Effector CD8-positive, alpha-beta T cell (primary cell): ENCODE measurements around the gene RHOA.

ENCODE experiments used
- DNase-seq: peaks from one replicate; lab custom pipeline; 2025; lab: John Stamatoyannopoulos, UW

The RHOA gene

DNA sequence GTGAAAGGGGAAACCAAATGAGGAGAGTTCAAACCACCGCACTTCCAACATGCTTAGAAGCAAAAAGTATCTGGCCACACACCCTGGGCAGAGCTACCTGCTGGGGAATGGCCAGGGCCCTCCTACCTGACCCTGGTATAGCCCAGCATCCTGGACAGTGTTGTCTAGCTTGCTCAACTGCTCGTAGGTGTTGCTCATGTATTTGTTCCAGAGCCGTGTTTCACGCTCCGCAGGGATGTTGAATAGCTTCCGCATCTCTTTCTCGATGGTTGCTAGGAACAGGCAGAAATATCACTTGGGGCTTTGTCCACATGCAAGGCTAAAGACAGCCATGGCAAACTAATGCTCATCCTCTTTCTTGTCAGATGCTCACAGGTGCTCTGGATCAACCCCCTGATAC is 87.0 kb downstream of the RHOA start:
- DNase-seq = no peak

DNA sequence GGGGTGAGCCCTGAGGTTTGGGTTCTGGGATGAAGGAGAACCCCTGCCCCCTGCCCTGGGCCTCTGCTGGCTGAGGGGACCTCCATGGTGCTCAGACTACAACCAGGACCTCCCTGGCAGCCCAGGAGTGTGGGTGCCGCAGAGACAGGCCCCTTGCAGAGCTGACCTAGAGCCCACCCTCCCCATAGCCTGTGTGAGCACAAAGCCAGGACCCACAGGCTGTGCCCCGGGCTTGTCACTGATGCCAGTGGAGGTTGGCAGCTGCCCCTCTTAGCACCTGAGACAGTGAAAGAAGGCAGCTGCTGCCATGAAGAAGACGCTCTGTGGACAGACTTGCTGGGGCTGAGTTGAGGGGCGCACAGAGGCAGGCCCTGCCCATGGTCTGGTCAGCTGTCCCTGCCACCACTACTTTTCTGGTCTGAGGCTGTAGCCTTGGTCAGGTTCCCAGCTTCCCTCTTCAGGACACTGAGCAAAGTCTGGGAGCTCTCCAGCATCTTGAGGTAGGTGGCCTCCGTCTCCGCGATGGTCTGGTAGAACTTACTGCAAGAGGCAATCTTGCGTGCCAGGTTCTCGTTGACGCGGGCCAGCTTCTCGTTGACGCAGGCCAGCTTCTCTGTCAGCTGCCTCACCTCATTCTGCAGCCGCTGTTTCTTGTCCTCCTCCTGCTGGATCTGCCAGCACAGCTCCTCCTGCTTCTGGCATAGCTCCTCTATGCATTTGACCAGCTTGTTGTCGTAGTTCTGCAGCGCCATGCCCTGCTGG is 94.9 kb downstream of the RHOA start:
- no peak for DNase-seq

DNA sequence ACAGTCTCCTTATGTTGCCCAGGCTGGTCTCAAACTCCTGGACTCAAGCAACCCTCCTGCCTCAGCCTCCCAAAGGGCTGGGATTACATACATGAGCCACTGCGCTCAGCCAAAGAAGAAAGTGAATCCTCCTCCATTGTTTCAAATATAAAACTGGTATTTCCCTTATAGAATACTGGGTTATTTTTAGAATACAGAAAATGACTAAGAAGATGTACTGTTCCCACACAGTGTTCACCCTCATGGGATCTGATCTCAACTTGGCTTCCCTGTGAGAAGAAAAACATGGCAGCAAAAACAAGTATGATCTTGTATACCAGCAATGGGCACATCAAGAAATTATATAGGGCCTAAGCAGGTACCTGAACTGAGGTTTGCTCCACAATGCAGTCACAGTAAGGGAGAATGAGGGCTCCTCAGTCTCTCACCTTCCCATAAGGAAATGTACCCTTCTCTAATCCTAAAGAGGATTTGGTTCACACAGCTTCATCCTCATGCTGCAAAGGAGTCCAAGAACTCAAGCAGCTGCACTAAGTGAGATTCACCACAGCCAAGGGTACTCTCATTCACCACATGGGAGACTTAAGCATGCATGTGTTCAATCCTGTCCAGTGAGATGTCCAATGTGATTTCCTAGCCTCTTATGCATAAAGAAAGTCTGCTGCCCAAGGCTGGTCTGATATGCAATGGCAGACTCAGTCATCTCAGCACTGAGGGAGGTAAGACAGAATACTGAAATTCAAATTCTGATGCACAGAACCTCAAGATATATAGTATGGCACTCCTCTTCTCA is 97.7 kb downstream of the RHOA start:
- DNase-seq = no peak

DNA sequence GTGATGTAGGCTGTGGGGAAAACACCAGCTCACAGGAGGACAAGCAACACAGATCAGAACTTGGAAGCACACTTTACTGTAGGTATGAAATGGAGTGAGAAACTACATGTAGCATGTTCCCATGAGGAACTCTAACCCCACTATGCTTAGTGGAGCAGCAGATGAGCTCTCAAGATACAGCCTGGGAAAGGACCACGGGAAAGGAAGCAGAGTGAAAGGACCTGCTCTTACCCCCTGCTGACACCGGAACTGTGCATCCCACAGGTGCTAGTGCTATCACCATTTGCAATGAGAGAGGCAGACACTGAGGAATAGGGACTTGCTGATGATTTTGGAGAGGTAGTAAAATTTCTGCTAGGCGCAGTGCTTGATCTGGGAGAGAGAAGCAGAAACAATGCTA is 100.5 kb downstream of the RHOA start:
- no peak for DNase-seq

DNA sequence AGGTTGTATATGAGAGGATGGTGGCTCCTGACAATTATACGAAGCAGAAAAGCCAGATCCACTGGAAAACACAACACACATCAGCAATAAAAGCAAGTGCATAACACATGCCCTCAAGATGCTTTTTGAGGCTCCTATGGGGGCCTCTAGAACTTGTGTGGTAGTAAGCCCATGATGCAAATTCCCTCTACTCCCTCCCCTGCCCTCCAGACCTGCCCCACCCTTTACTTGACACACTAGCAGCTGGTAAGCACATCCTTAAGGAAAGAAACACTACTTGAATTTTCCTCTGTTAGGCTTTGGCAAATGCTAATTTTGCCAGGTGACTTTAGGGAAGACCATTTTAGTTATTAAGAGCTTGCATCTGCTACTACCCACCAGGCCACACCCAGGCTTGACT is 101.1 kb downstream of the RHOA start:
- no peak for DNase-seq
